Calu3 (cell line): Measurements from ENCODE around the gene KDM8. TPM values are rescaled to one million over a fixed set of nuclear protein-coding genes. Genes with fewer than 3 reads are reported as not detected.

ENCODE experiments used
- BruUV-seq: library from RNA; stranded (reverse); fragments of 400-500 nt; replicated peaks from 2 replicates; lab custom pipeline; 2021; lab: Mats Ljungman, UMichigan
- CTCF ChIA-PET: fragments of 300-600 bp; sonication (Branson Sonifier 250); formaldehyde crosslinking; loops from one replicate; lab custom pipeline; 2022; ENCODE audit warnings: antibody characterized with exemption; lab: Charles Lee
- DNase-seq: peaks from one replicate; pipeline ENCODE4 v3.0.0; 2022
- H3K27ac Mint-ChIP-seq: one replicate; pipeline ENCODE4 v1.8.0; 2022; ENCODE audit warnings: mixed read lengths; ENCODE audit not compliant: unreplicated experiment
- H3K27me3 Mint-ChIP-seq: one replicate; pipeline ENCODE4 v1.8.0; 2022; ENCODE audit warnings: mixed read lengths; ENCODE audit not compliant: unreplicated experiment
- H3K36me3 Mint-ChIP-seq: one replicate; pipeline ENCODE4 v1.8.0; 2022; ENCODE audit warnings: mild to moderate bottlenecking, moderate library complexity, mixed read lengths; ENCODE audit not compliant: insufficient read depth, unreplicated experiment
- H3K4me1 Mint-ChIP-seq: one replicate; pipeline ENCODE4 v1.8.0; 2022; ENCODE audit warnings: mild to moderate bottlenecking, low read depth, mixed read lengths; ENCODE audit not compliant: unreplicated experiment
- H3K4me3 Mint-ChIP-seq: one replicate; pipeline ENCODE4 v1.8.0; 2022; ENCODE audit warnings: mild to moderate bottlenecking, low read depth, moderate library complexity, mixed read lengths; ENCODE audit not compliant: unreplicated experiment
- H3K9me3 Mint-ChIP-seq: one replicate; pipeline ENCODE4 v1.8.0; 2022; ENCODE audit warnings: low read depth, mixed read lengths; ENCODE audit not compliant: unreplicated experiment
- CTCF ChIP-seq: fragments of 200-600 bp; IDR thresholded peaks from one replicate; pipeline ENCODE4 v1.8.0; 2022; ENCODE audit warnings: antibody characterized with exemption; ENCODE audit not compliant: unreplicated experiment
- intact Hi-C: fragments of 100-400 bp; cut with micrococcal nuclease; formaldehyde crosslinking; loops from one replicate; pipeline ENCODE4 v1.10.0; 2022; ENCODE audit not compliant: unreplicated experiment
- total RNA-seq: library from RNA; stranded (reverse); gene quantifications from 2 replicates; pipeline ENCODE4 v1.2.3, GENCODE V29; 2022

Gene KDM8
- total RNA-seq, 1 experiment from 2014 or later = 8.4 TPM

GRCh38 chr16:27195941-27196595 is 7.3 kb upstream of the KDM8 start:
- no peaks in the 10 kb centered on the region for H3K4me1 Mint-ChIP-seq
- intact Hi-C loops = no loop called here
- H3K36me3 Mint-ChIP-seq = no peaks in the 10 kb centered on the region
- peaks cover 70% of the 10 kb centered on the region for H3K27me3 Mint-ChIP-seq
- no peak overlapping the region for H3K4me3 Mint-ChIP-seq
- CTCF ChIA-PET = no interaction called here
- H3K27ac Mint-ChIP-seq = no peak overlapping the region
- BruUV-seq = no TSS peak
- DNase-seq = no peak
- H3K9me3 Mint-ChIP-seq = no peaks in the 10 kb centered on the region
- TF ChIP-seq CTCF = no peak

GRCh38 chr16:27197004-27197403 is 6.3 kb upstream of the KDM8 start:
- no peaks in the 10 kb centered on the region for H3K4me1 Mint-ChIP-seq
- CTCF ChIA-PET = no interaction called here
- no peaks in the 10 kb centered on the region for H3K36me3 Mint-ChIP-seq
- no TSS peak for BruUV-seq
- peaks cover 69% of the 10 kb centered on the region for H3K27me3 Mint-ChIP-seq
- H3K27ac Mint-ChIP-seq = no peak overlapping the region
- no peak for DNase-seq
- intact Hi-C loops = no loop called here
- no peaks in the 10 kb centered on the region for H3K9me3 Mint-ChIP-seq
- TF ChIP-seq CTCF = no peak
- no peak overlapping the region for H3K4me3 Mint-ChIP-seq

- BruUV-seq = no TSS peak
- Mint-ChIP-seq H3K9me3 (no peaks in the 10 kb centered on the region), H3K4me3 (no peak overlapping the region), H3K36me3 (peaks cover 5% of the 10 kb centered on the region), H3K27ac (no peak overlapping the region), H3K27me3 (peaks cover 54% of the 10 kb centered on the region), H3K4me1 (no peaks in the 10 kb centered on the region)
- intact Hi-C loops = no loop called here
- DNase-seq = no peak
- CTCF ChIA-PET = no interaction called here
- TF ChIP-seq CTCF = no peak
Observed at GRCh38 chr16:27198451-27199234, 4.7 kb upstream of the KDM8 start.

- no TSS peak for BruUV-seq
- no peak overlapping the region for H3K4me3 Mint-ChIP-seq
- peaks cover 49% of the 10 kb centered on the region for H3K27me3 Mint-ChIP-seq
- CTCF ChIA-PET = interaction anchor here (0.6 kb wide), 1 partner anchor 122 kb away, joined by 3 read pairs; no protein-coding TSS in a partner anchor
- intact Hi-C loops = no loop called here
- TF ChIP-seq CTCF = no peak
- H3K4me1 Mint-ChIP-seq = peaks cover 2% of the 10 kb centered on the region
- no peak overlapping the region for H3K27ac Mint-ChIP-seq
- DNase-seq = no peak
- no peaks in the 10 kb centered on the region for H3K9me3 Mint-ChIP-seq
- H3K36me3 Mint-ChIP-seq = peaks cover 11% of the 10 kb centered on the region
Observed at GRCh38 chr16:27199235-27199586, 4.1 kb upstream of the KDM8 start.
